HEK293T (cell line): ENCODE results near the gene WNT5A.

Experiments used
- ELF4 ChIP-seq: fragments of 450-650 bp; IDR thresholded peaks from 2 replicates; pipeline ENCODE4 v1.6.1; 2017; ENCODE audit warnings: antibody characterized with exemption
- FOXK2 ChIP-seq: fragments of 450-650 bp; IDR thresholded peaks from 2 replicates; pipeline ENCODE4 v1.6.1; 2016; ENCODE audit warnings: mild to moderate bottlenecking
- FOXM1 ChIP-seq: fragments of 450-650 bp; IDR thresholded peaks from 2 replicates; pipeline ENCODE4 v1.6.1; 2017; ENCODE audit warnings: mild to moderate bottlenecking, borderline replicate concordance
- NFRKB ChIP-seq: fragments of 450-650 bp; IDR thresholded peaks from 2 replicates; pipeline ENCODE4 v1.6.1; 2016; ENCODE audit warnings: mild to moderate bottlenecking, moderate library complexity

- no peak for TF ChIP-seq NFRKB
- TF ChIP-seq ELF4, result no peak
- no peak for TF ChIP-seq FOXK2
- TF ChIP-seq FOXM1, result no peak
Observed at GRCh38 chr3:55471084-55471483, 16.0 kb downstream of the WNT5A start.
